T47D (cell line): Measurements from ENCODE around the gene LIMK1.
"Not testable (repeated sequence)": the region's sequence is repeated elsewhere in the genome, so short reads cannot be mapped to it uniquely, and the experiment has no call there.

Experiments used
- DNase-seq, 2 experiments: peaks; one replicate each; pipeline versions ENCODE4 v3.0.0 to v3.0.0-alpha.2; 2011 to 2012; ENCODE audit warnings: low read depth in 1 of 2, low spot score in 1 of 2
- JUND ChIP-seq: IDR thresholded peaks from 2 replicates; pipeline ENCODE4 v1.6.1; 2012; ENCODE audit warnings: low read depth
- in situ Hi-C: cut with HindIII; loops from 2 replicates; pipeline ENCODE4 v1.10.0; 2016; ENCODE audit warnings: low sequenced_read_pairs, low pct_unique_long_range_greater_than_20kb

Gene LIMK1

GRCh38 chr7:74097937-74098614 is 14.5 kb downstream of the LIMK1 start:
- in situ Hi-C loops, result no loop called here
- TF ChIP-seq JUND, result no peak
- DNase-seq, result no peak

GRCh38 chr7:74099031-74099430 is 15.4 kb downstream of the LIMK1 start:
- in situ Hi-C loops, result no loop called here
- DNase-seq, result no peak
- no peak for TF ChIP-seq JUND

- no peak for DNase-seq
- TF ChIP-seq JUND, result no peak
- in situ Hi-C loops, result no loop called here
Observed at GRCh38 chr7:74101061-74101681, 17.6 kb downstream of the LIMK1 start.

GRCh38 chr7:74103219-74103772 is 19.7 kb downstream of the LIMK1 start:
- no peak for TF ChIP-seq JUND
- DNase-seq, result peak in 1 of 2 experiments; percentile 61
- in situ Hi-C loops, result no loop called here

- DNase-seq, result no peak
- TF ChIP-seq JUND, result no peak
- in situ Hi-C loops, result no loop called here
Observed at GRCh38 chr7:74104702-74105101, 21.1 kb downstream of the LIMK1 start.

GRCh38 chr7:74105992-74106391 is 22.4 kb downstream of the LIMK1 start:
- DNase-seq, result no peak
- in situ Hi-C loops, result no loop called here
- TF ChIP-seq JUND, result no peak

- no peak for TF ChIP-seq JUND
- in situ Hi-C loops, result no loop called here
- DNase-seq, result no peak
Observed at GRCh38 chr7:74106846-74107245, 23.2 kb downstream of the LIMK1 start.

GRCh38 chr7:74115326-74115725 is 31.7 kb downstream of the LIMK1 start:
- no peak for TF ChIP-seq JUND
- no peak for DNase-seq
- in situ Hi-C loops, result no loop called here

GRCh38 chr7:74116356-74116755 is 32.8 kb downstream of the LIMK1 start:
- no peak for TF ChIP-seq JUND
- in situ Hi-C loops, result no loop called here
- DNase-seq, result no peak

- peak in 1 of 2 experiments; percentile 24 for DNase-seq
- in situ Hi-C loops, result no loop called here
- no peak for TF ChIP-seq JUND
Observed at GRCh38 chr7:74119831-74120230, 36.2 kb downstream of the LIMK1 start.

GRCh38 chr7:74121401-74122249 is 38.0 kb downstream of the LIMK1 start:
- DNase-seq, result no peak
- TF ChIP-seq JUND, result no peak
- in situ Hi-C loops, result no loop called here

- in situ Hi-C loops, DNase-seq: not testable (repeated sequence)
Observed at GRCh38 chr7:74123892-74124291, 40.3 kb downstream of the LIMK1 start.

GRCh38 chr7:74126220-74126880 is 42.7 kb downstream of the LIMK1 start:
- DNase-seq, result no peak
- no peak for TF ChIP-seq JUND
- in situ Hi-C loops, result no loop called here
